Measurements from ENCODE around the gene PLB1.

Gene PLB1

GRCh38 chr2:28687640-28688385 is 192.0 kb downstream of the PLB1 start:
- Histone ChIP-seq H3K4me2 (no peak overlapping the region), H3K36me3 (no peaks in the 10 kb centered on the region), H3K9ac (no peak overlapping the region), H4K20me1 (no peaks in the 10 kb centered on the region), H3K4me1 (no peaks in the 10 kb centered on the region), H3K27me3 (no peaks in the 10 kb centered on the region), H3K27ac (no peak overlapping the region), H3K9me3 (no peaks in the 10 kb centered on the region), H3K4me3 (no peak overlapping the region)
- no peak for TF ChIP-seq Cebpa-rat (IDR thresholded peaks at IDR 0.05)

- TF ChIP-seq Cebpa-rat (IDR thresholded peaks at IDR 0.05): no peak
- H3K9me3 ChIP-seq: no peaks in the 10 kb centered on the region
- no peaks in the 10 kb centered on the region for H3K4me1 ChIP-seq
These were observed 193.0 kb downstream of the PLB1 start for GRCh38 chr2:28688818-28689217.

GRCh38 chr2:28689771-28690170 is 193.9 kb downstream of the PLB1 start:
- no peak overlapping the region for H3K4me2 ChIP-seq
- no peaks in the 10 kb centered on the region for H3K36me3 ChIP-seq
- no peaks in the 10 kb centered on the region for H3K9me3 ChIP-seq
- H3K4me1 ChIP-seq: no peaks in the 10 kb centered on the region
- no peaks in the 10 kb centered on the region for H3K27me3 ChIP-seq
- no peak overlapping the region for H3K9ac ChIP-seq
- H3K4me3 ChIP-seq: no peak overlapping the region
- H4K20me1 ChIP-seq: no peaks in the 10 kb centered on the region
- no peak for TF ChIP-seq Cebpa-rat (IDR thresholded peaks at IDR 0.05)
- no peak overlapping the region for H3K27ac ChIP-seq

More at GRCh38 chr2:28688818-28689217, 193.0 kb downstream of the PLB1 start:
- Histone ChIP-seq H3K36me3 (no peaks in the 10 kb centered on the region), H3K27ac (no peak overlapping the region), H4K20me1 (no peaks in the 10 kb centered on the region), H3K27me3 (no peaks in the 10 kb centered on the region), H3K4me2 (no peak overlapping the region), H3K9ac (no peak overlapping the region), H3K4me3 (no peak overlapping the region)

- H3K4me3 ChIP-seq: no peak overlapping the region
- TF ChIP-seq Cebpa-rat (IDR thresholded peaks at IDR 0.05): no peak
- H3K4me2 ChIP-seq: no peak overlapping the region
- no peaks in the 10 kb centered on the region for H3K4me1 ChIP-seq
- H3K9ac ChIP-seq: no peak overlapping the region
- H3K36me3 ChIP-seq: no peaks in the 10 kb centered on the region
- no peaks in the 10 kb centered on the region for H4K20me1 ChIP-seq
- H3K27ac ChIP-seq: no peak overlapping the region
- H3K9me3 ChIP-seq: no peaks in the 10 kb centered on the region
- no peaks in the 10 kb centered on the region for H3K27me3 ChIP-seq
These were observed 196.6 kb downstream of the PLB1 start for GRCh38 chr2:28692411-28692810.

- Histone ChIP-seq H3K4me3 (no peak overlapping the region), H3K36me3 (no peaks in the 10 kb centered on the region), H3K27ac (no peak overlapping the region), H3K27me3 (no peaks in the 10 kb centered on the region), H3K4me2 (no peak overlapping the region), H3K9ac (no peak overlapping the region), H3K4me1 (no peaks in the 10 kb centered on the region), H4K20me1 (no peaks in the 10 kb centered on the region), H3K9me3 (no peaks in the 10 kb centered on the region)
- TF ChIP-seq Cebpa-rat (IDR thresholded peaks at IDR 0.05): no peak
These were observed 197.4 kb downstream of the PLB1 start for GRCh38 chr2:28693223-28693622.
